Measurements from ENCODE around the gene OR1D5.
A peak's percentile ranks its signal among the peaks of the same experiment; 100 is the strongest.
"Not testable (repeated sequence)": the region's sequence is repeated elsewhere in the genome, so short reads cannot be mapped to it uniquely, and the experiment has no call there.

OR1D5 gene

DNA sequence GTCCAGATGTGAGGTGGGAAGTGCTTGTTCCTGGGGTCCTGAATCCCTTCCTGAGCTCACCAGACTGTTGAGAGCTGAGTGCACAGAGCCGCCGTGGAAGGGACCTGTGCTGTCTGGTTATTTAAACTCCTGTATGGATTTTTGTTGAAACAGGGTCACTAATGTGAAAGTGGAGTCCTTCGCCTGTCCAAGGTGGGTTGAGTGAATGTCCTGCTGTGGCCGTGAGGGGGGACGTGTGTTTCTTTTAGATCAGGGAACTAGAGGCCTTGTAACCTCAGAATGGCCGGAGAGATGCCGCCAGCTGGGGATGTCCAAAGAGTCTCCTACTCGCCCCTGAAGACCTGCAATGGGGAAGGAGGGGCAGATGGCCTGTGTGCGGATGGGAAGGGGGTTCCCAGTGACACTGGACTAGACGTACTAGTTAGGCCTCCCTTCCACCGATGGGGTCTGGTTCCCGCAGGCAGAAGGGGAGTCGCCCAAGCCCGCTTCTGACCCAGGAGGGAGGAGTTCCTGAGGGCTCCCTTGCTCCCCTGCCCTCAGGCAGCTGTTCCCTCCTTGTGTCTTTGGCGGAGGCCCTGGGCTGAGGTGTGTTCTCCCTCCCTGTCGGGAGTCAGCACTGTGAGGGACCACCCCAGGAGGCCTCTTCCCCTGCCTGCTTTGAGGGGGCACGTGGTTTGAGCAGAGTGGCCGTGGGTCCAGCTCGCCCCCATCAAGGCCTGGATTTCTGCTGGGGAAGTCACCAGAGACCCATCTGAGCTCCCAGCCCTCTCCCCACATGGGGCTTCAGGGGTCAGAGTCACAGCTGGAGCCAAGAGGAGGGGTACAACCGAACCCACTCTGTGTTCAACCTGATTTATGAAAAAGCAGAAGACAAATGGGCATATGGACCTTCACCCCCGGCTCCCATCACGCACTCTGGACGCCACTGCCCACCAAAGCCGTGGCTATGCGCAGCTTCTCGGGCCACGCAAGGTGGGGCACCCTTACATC lies 30.9 kb downstream of the OR1D5 start:
- DNase-seq = no peak

DNA sequence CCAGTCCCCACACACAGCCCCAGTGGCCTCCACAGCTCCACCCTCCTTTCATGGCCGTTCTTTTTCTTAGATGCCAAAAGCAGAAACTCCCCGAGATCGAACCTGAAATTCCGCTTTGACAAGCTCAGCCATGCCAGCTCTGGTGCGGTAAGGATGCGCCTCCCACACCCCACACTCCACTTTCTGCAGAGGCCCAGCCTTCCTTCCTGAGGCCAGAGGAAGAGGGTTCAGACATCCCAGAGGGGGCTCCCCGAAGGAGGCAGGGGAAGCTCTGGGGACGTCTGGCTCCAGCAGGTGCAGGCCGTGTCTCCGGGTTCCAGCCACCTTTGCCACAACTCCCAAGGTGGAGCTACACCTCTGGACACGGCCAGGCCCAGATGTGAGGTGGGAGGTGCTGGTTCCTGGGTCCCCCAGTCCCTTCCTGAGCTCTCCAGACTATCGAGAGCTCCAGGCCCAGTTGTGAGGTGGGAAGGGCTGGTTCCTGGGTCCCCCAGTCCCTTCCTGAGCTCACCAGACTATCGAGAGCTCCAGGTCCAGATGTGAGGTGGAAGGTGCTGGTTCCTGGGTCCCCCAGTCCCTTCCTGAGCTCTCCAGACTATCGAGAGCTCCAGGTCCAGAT lies 32.4 kb downstream of the OR1D5 start:
- not testable (repeated sequence) for DNase-seq

DNA sequence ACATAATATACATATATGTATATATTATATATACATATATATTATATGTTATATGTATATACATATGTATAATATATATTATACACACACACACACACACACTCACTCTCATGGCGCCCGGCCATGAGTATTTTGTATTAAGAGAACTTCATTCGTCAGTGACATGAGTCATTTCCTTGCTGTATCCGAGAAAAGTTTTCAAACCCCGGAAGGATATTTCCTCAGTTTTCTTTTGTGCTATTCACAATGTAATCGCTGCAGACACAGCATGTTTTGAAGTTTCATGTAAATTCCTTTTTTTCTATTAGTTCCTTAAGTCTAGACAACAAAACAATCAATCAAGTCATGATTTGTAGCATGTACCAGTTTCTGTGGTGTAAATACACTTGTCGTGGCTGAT lies 33.3 kb downstream of the OR1D5 start:
- no peak for DNase-seq

DNA sequence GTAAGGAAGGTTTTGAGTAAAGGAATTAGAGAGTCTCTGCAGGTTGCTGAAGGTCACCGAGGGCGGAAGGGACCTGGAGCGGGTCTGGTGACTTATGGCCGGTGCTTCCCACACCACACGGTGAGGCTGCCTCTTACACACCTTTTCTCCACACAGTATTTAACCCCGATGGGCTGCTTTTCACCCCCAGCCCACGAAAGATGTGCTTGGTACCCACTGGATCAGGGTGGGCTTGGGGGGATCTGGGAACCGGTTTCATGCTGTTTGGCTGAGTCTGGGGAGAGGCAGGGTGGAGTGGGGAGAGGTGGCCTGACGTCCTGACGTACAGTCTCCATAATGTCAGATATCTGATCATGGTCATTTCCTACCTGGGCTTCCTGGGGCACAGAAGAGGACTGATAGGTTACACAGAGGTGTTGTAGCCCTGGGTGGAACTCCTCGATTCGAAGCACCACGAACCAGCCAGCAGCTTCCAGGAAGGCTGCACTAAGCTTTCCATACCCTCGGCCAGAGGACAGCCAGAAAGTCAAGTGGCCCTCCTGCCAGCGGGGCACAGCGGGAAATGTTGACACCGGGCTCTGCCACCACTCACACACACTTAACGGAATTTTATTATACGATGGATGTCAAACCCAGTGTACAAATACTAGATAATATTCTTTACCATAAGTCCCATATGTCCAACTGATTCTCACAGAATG lies 34.0 kb downstream of the OR1D5 start:
- DNase-seq = no peak

DNA sequence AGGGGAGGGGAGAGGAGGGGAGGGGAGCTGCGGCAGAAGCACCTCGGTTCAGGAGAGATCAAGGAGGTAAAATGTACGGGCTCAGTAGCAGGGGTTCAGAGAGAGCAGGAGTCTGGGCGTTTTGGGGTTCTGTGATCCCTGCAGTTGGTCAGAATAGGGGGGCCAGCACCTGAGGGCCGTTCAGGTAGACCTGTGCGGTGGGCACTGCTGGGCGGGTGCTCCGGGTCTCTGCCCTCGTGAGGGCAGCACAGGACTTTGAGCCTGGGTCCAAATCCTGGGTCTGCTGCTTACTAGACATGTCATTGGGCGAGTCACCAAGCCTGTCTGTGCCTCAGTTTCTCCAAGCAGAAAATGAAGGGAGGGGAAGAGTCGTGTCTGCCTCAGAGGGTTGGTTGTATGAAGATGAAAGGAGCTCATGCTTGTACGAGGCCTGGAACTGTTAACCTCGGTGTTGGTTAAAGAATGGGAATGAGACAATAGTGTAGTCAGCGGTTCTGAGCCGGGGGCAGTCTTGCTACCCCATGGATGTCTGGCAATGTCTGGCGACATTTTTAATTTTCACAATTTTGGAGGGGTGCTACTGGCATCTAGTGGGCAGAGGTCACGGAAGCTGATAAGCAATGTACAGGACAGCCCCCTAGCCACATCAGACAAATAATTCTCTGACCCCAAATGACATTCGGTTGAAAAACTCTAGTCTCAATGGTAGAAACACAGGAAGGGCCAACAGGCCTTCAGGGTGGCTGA lies 35.4 kb downstream of the OR1D5 start:
- no peak for DNase-seq

DNA sequence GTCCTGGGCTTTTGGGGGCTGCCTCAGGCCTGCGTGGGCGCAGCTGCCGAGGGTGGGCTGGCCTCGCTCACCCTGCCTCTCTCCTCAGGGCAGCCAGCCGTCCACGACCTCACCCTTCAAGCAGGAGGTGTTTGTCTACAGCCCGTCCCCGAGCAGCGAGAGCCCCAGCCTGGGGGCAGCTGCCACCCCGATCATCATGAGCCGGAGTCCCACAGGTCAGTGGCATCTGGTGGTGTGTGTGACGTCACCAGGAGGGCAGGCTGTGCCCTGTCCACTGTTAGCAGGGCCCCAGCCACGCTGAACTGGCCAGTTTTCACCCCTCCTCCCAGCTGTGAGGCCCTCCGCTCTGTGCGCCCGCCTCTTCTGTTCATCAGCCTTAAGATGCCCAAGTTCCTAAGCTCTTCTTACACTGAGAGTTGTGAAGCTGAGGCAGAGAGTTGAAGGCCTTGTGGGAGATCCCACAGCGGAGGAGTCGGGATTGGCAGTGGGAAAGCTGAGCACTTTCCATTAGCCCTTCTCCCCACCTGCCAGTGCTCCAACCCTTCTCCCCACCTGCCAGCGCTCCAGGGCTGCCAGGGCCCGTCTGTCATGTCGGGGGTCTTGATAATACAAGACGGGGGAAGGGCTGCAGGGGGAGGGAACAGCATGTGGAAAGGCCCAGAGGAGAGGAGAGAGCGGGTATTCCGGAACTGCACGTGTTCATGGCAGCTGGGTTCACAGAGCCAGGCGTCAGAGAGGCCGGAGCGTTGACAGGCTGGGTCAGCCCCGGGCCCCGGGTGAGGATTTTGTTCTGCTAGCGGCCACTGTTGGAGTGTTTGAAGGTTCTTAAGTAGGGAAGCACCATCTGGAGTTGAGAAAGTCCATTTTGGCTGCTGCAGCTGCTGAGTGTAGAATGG lies 36.3 kb downstream of the OR1D5 start:
- no peak for DNase-seq

DNA sequence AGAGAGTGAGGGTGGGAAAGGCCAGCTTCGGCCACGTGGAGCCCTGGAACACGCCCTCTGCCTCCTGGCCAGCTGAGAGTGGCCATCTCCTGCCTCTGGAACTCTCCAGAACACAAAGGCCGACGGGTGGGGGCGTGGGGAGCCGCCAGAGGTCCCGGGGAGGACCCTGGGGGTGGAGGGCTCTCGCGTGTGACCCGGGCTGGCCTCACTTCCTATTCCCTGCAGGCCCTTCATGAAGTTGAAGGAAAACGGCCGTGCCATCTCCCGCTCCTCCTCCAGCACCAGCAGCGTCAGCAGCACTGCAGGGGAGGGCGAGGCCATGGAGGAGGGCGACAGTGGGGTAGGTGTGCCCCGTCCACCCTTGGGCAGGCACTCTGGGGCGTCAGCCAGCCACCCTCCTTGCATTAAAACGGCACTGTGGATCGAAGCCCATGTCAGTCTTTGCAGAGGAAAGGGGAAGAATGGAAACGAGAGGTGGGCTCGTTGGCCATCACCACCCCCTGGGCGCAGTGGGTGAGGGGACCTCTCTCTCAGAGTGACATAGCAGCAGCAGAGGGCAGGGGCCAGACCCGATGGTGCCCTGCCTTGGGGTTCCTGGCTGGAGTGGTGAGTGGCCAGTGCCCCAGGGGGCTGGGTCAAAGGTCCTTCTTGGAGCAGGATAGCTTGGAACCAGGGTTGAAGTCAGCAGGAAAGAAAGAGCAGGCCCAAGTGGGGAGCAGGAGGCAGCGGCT lies 37.1 kb downstream of the OR1D5 start:
- no peak for DNase-seq

DNA sequence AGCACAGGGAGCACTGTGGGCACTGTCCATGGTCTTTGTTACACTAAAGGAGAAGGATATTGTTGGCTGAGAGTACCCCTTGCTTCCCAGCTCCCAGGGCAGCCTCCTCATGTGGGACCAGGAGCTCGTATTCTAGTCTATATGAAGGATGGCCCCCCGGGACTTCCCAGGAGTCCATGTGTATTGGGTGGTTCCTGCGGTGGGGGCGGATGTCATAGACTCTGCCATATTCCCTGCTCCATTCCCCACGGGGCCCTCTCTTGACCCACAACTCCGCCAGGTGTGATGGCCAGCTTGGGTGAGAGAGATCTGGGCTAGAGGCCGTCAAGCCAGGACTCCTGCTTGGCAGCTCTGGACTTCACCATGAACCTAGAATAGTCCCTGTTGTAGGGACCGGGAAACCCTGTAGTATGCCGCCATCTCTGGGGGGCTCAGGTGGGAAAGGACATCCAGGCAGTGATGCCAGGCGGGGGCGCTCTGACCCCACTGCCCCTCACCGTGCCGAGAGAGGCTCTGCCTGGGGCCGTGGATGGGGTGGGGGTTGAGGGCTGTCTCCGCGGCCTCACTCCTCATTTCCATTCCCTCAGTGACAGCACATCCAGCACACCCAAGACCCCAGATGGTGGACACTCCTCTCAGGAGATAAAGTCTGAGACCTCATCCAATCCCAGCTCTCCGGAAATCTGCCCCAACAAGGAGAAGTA lies 37.8 kb downstream of the OR1D5 start:
- no peak for DNase-seq

DNA sequence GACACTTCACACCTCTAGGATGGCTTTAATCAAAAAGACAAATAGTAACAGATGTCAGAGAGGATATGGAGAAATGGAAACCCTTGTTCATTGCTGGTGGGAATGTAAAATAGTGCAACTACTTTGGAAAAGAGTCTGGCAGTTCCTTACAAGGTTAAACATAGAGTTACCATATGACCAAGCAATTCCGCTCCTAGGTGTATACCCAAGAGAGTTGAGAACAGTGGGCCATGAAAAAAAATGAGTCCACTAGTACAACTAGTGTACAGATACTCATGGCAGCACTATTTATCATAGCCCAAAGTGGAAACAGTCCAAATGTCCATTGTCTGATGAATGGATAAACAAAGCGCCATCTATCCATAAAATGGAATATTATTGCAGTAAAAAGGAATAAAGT lies 39.1 kb downstream of the OR1D5 start:
- DNase-seq = no peak

DNA sequence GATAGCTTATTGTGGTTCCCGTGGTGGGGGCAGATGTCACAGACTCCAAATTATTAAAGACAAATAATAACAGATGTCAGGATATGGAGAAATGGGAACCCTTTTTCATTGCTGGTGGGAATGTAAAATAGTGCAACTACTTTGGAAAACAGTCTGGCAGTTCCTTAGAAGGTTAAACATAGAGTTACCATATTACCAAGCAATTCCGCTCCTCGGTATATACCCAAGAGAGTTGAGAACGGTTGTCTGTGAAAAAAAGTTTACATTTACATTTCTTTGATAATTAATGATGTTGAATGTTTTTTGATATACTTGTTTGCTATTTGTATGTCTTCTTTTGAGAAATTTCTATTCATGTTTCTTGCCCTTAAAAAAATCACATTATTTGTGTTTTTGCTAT lies 41.2 kb downstream of the OR1D5 start:
- DNase-seq = no peak

DNA sequence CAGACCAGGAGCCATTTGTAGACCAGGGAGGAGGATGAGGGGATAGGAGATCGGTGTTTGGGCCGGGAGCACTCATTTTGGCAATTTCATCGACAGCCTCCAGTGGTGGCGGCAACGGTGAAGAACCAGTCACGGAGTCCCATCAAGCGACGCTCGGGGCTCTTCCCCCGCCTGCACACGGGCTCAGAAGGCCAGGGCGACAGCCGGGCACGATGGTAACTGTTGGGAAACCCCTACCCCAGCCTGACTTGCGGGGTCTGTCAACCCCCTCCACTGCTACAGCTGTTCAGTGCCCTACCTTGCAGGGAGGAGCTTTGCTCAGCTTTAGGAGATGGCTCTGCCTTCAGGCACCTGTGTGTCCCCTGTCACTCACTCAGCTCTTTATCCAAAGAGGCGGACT lies 43.0 kb downstream of the OR1D5 start:
- no peak for DNase-seq

DNA sequence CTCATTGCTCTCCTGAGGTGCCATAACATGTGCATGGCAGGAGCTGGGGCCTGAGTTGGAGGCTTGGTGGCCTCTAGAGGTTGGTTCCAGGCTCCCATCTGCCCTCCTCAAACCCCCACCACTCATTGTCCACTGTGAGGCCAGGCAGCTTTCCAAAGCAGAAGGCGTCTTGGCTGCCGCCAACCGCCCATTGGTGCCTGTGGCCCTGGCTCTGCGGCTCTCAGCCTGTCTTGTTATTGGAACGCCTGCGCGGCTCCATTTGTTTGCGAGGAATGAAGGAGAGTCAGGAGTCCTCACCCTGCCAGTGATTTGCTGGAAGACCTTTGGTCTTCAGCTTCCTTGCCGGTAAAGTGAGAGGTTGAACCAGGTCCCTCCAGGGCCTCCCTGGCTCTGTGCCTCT lies 43.6 kb downstream of the OR1D5 start:
- no peak for DNase-seq

DNA sequence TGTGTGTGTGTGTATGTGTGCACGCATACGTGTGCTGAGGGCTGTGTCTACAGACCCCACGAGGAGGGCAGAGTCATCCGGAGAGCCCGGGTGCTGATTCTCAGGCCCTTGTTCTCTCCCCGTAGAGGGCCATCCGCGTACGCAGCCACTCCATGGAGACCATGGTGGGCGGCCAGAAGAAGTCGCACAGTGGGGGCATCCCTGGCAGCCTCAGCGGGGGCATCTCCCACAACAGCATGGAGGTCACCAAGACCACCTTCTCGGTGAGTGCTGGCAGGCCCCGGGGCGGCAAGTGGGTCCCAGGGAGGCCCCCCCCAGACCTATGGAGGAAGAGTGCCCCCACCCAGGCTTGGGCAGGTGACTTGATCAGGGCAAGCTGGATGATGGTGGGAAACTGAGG lies 45.5 kb downstream of the OR1D5 start:
- no peak for DNase-seq

DNA sequence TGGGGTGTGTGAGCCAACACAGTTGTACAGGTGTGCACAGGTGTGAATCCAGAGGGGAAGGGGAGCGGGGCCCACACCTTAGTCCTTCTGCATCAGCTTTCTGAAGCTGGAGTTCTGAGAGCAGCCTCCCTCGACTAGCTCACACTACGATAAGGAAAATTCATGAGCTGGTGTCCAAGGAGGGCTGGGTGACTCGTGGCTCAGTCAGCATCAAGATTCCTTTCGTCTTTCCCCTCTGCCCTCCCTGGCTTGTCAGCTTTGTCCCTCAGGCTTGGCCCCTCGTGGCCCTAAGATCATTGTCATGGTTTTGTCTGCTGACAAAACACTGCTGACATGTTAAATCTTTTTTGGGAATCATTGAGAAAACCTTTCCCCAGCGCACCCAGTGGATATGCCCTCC lies 47.5 kb downstream of the OR1D5 start:
- DNase-seq = no peak

DNA sequence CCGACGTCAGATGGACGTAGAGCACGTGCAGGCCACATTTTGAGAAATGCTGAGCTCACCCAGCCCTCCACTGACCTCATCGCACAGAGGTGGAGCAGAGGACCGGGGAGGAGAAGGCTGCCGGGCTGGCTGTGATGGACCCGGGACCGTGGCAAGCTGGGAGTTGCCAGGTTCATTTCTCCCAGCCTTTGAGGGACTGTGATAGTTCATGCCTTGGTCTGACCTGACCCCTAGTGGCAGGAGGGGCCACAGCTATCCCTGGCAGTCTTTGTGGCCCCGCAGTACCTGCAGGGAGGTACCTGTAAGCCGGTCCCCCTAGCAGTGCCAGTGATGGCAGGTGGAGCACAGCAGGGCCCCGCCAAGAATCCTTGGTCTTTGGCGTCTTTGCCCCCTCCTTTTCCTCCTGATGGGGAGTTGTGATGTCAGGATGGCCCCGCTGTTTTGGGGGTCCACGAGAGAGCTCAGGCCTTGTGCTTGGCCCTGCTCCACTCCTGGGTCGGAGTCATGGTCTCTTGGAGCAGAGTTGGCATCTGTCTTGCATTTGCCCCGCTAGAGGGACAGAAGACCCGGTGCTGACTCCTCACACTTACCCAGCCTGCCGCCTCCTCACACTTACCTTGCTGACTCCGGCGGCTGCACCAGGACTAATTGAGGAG lies 50.4 kb downstream of the OR1D5 start:
- peak; percentile 50 for DNase-seq
